ENCODE measurements around the gene OR5C1.
A peak's percentile ranks its signal among the peaks of the same experiment; 100 is the strongest.

Gene OR5C1

GRCh38 chr9:122786338-122786737 lies 2.4 kb upstream of the OR5C1 start:
- Histone ChIP-seq H3K27me3 (ENCODE audit: insufficient read depth, poor library complexity, severe bottlenecking) (no peaks in the 10 kb centered on the region), H3K4me1 (ENCODE audit: insufficient read depth, poor library complexity, severe bottlenecking) (no peaks in the 10 kb centered on the region), H3K36me3 (ENCODE audit: low read depth) (no peaks in the 10 kb centered on the region), H3K9me3 (ENCODE audit: severe bottlenecking) (no peaks in the 10 kb centered on the region), H3K4me3 (ENCODE audit: severe bottlenecking) (no peak overlapping the region), H3K27ac (ENCODE audit: poor library complexity, severe bottlenecking) (no peak overlapping the region)
- ATAC-seq (ENCODE audit: low read depth): no peak
- TF ChIP-seq CTCF (IDR thresholded peaks at IDR 0.05; ENCODE audit: poor library complexity, severe bottlenecking): no peak
- no peak for DNase-seq (ENCODE audit: low spot score)

DNA sequence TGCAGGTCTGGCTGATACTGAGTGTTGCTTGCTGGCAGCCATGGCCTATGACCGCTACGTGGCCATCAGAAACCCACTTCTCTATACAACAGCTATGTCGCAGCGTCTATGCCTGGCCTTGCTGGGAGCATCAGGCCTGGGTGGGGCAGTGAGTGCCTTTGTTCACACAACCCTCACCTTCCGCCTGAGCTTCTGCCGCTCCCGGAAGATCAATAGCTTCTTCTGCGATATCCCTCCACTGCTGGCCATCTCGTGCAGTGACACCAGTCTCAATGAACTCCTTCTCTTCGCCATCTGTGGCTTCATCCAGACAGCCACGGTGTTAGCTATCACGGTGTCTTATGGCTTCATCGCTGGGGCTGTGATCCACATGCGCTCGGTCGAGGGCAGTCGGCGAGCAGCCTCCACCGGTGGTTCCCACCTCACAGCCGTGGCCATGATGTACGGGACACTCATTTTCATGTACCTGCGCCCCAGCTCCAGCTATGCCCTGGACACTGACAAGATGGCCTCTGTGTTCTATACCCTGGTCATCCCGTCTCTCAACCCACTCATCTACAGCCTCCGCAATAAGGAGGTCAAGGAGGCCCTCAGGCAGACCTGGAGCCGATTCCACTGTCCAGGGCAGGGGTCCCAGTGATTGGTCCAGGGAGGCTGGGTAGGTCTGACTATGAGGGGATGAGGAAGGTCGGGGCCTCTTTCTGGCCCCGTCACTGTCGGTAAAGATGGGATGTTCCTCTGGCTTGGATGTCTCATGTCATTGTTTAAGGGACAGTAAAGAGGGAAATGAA lies 718 bp downstream of the OR5C1 start:
- Histone ChIP-seq H3K4me1 (ENCODE audit: insufficient read depth, poor library complexity, severe bottlenecking) (no peaks in the 10 kb centered on the region), H3K27ac (ENCODE audit: poor library complexity, severe bottlenecking) (no peak overlapping the region), H3K27me3 (ENCODE audit: insufficient read depth, poor library complexity, severe bottlenecking) (no peaks in the 10 kb centered on the region), H3K4me3 (ENCODE audit: severe bottlenecking) (no peak overlapping the region), H3K9me3 (ENCODE audit: severe bottlenecking) (no peaks in the 10 kb centered on the region), H3K36me3 (ENCODE audit: low read depth) (no peaks in the 10 kb centered on the region)
- ATAC-seq (ENCODE audit: low read depth) (no peak), DNase-seq (ENCODE audit: low spot score) (no peak)
- no peak for TF ChIP-seq CTCF (IDR thresholded peaks at IDR 0.05; ENCODE audit: poor library complexity, severe bottlenecking)

- DNase-seq (ENCODE audit: low spot score) (no peak), ATAC-seq (ENCODE audit: low read depth) (no peak)
- Histone ChIP-seq H3K4me3 (ENCODE audit: severe bottlenecking) (no peak overlapping the region), H3K9me3 (ENCODE audit: severe bottlenecking) (no peaks in the 10 kb centered on the region), H3K27me3 (ENCODE audit: insufficient read depth, poor library complexity, severe bottlenecking) (no peaks in the 10 kb centered on the region), H3K36me3 (ENCODE audit: low read depth) (no peaks in the 10 kb centered on the region), H3K27ac (ENCODE audit: poor library complexity, severe bottlenecking) (no peak overlapping the region), H3K4me1 (ENCODE audit: insufficient read depth, poor library complexity, severe bottlenecking) (no peaks in the 10 kb centered on the region)
- TF ChIP-seq CTCF (IDR thresholded peaks at IDR 0.05; ENCODE audit: poor library complexity, severe bottlenecking): no peak
Measured at GRCh38 chr9:122791872-122792669, 3.3 kb downstream of the OR5C1 start.

DNA sequence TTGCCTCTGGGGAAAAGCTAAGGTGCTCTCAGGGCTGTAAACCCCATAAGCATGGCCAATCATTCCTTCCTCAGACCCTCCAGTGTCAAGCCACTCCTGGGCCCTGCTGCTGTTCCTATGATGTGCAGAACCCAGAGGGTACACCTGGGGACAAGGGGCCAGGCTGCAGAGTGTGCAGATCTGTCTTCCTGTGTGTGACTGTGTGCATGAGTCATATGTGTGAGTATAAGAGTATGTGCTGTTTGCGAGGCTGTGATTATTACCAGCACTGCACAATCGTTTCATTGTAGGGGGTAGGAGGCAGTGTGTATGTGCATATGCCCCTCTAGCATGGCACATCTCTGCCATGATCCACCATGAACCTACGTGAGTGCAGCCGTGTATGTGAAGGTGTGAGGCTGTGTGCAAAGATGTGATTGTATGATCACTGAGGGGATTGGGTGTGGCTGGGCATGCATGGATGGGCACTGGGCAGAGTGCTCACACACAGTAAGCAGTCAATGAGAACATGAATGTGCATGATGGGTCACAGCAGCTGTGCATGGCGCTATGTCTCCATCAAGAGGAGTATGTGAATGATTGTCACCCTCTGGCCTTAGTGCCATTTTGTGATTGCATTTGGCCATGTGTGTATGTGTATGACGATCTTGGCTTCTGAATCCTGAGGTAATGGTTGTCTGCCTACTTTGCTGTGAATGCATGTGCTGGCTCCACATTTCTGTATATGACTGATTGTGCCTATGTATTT lies 8.8 kb downstream of the OR5C1 start:
- no peak overlapping the region for H3K4me3 ChIP-seq (ENCODE audit: severe bottlenecking)
- ATAC-seq (ENCODE audit: low read depth): 0 out of 3 replicates have a peak, but pooled peaks have one; percentile 33
- no peak for DNase-seq (ENCODE audit: low spot score)
- no peak overlapping the region for H3K27ac ChIP-seq (ENCODE audit: poor library complexity, severe bottlenecking)
- no peaks in the 10 kb centered on the region for H3K27me3 ChIP-seq (ENCODE audit: insufficient read depth, poor library complexity, severe bottlenecking)
- H3K9me3 ChIP-seq (ENCODE audit: severe bottlenecking): no peaks in the 10 kb centered on the region
- H3K4me1 ChIP-seq (ENCODE audit: insufficient read depth, poor library complexity, severe bottlenecking): no peaks in the 10 kb centered on the region
- TF ChIP-seq CTCF (IDR thresholded peaks at IDR 0.05; ENCODE audit: poor library complexity, severe bottlenecking): no peak
- no peaks in the 10 kb centered on the region for H3K36me3 ChIP-seq (ENCODE audit: low read depth)
